Measurements from ENCODE around the gene ELFN2. TPM values are rescaled to one million over a fixed set of nuclear protein-coding genes. Genes with fewer than 3 reads are reported as not detected.

ELFN2 gene
- total RNA-seq, 1 experiment from 2014 or later, result 4.0 TPM

- no peak for TF ChIP-seq CTCF (IDR thresholded peaks at IDR 0.05; ENCODE audit: insufficient read depth in 1 of 2, low read depth in 1 of 2, low read length in 1 of 2, severe bottlenecking in 1 of 2, unreplicated experiment in 1 of 2)
- BruUV-seq (replicated peaks), result no TSS peak
- Histone ChIP-seq H3K27me3 (replicated peaks; ENCODE audit: control insufficient read depth, insufficient read depth, low read length) (no peaks in the 10 kb centered on the region), H3K4me1 (no peaks in the 10 kb centered on the region), H3K36me3 (ENCODE audit: control insufficient read depth, insufficient read depth, low read length) (no peaks in the 10 kb centered on the region), H3K4me3 (ENCODE audit: low read depth, low read length) (no peak overlapping the region), H3K9me3 (peaks cover 8% of the 10 kb centered on the region; the same call in 1 of the 2 replicates)
- H3K4me1 Mint-ChIP-seq (ENCODE audit: low read depth, unreplicated experiment), result peaks cover 6% of the 10 kb centered on the region
- POLR2A ChIA-PET, result interaction anchor here (0.6 to 0.7 kb wide), 2 partner anchors 25 to 1420 kb away, joined by 3 to 8 read pairs; no protein-coding TSS in a partner anchor
- DNase-seq, result no peak
- H3K36me3 Mint-ChIP-seq (ENCODE audit: insufficient read depth, unreplicated experiment), result no peaks in the 10 kb centered on the region
- no peak overlapping the region for H3K27ac Mint-ChIP-seq (ENCODE audit: unreplicated experiment)
- no peak overlapping the region for H3K4me3 Mint-ChIP-seq (ENCODE audit: unreplicated experiment)
- CTCF ChIA-PET, result interaction anchor here (0.8 to 1.5 kb wide), 3 partner anchors 13 to 100 kb away, joined by 3 to 5 read pairs (median 4); no protein-coding TSS in a partner anchor
- H3K27me3 Mint-ChIP-seq (ENCODE audit: insufficient read depth, unreplicated experiment), result no peaks in the 10 kb centered on the region
- intact Hi-C loops (cut with micrococcal nuclease; ENCODE audit: unreplicated experiment), result no loop called here
- peaks cover 26% of the 10 kb centered on the region for H3K9me3 Mint-ChIP-seq (ENCODE audit: unreplicated experiment)
Measured at GRCh38 chr22:37442135-37442534, 14.9 kb upstream of the ELFN2 start.

- ChIA-PET POLR2A (no interaction called here), CTCF (interaction anchor here (1.5 kb wide), 1 partner anchor 16 kb away, joined by 5 read pairs; no protein-coding TSS in a partner anchor)
- Mint-ChIP-seq H3K27ac (ENCODE audit: unreplicated experiment) (no peak overlapping the region), H3K4me1 (ENCODE audit: low read depth, unreplicated experiment) (peaks cover 6% of the 10 kb centered on the region), H3K9me3 (ENCODE audit: unreplicated experiment) (peaks cover 26% of the 10 kb centered on the region), H3K4me3 (ENCODE audit: unreplicated experiment) (no peak overlapping the region), H3K36me3 (ENCODE audit: insufficient read depth, unreplicated experiment) (no peaks in the 10 kb centered on the region), H3K27me3 (ENCODE audit: insufficient read depth, unreplicated experiment) (no peaks in the 10 kb centered on the region)
- Histone ChIP-seq H3K36me3 (ENCODE audit: control insufficient read depth, insufficient read depth, low read length) (no peaks in the 10 kb centered on the region), H3K27me3 (replicated peaks; ENCODE audit: control insufficient read depth, insufficient read depth, low read length) (no peaks in the 10 kb centered on the region), H3K9me3 (peaks cover 8% of the 10 kb centered on the region; the same call in 1 of the 2 replicates), H3K4me1 (no peaks in the 10 kb centered on the region), H3K4me3 (ENCODE audit: low read depth, low read length) (no peak overlapping the region)
- BruUV-seq (replicated peaks), result no TSS peak
- TF ChIP-seq CTCF (IDR thresholded peaks at IDR 0.05; ENCODE audit: insufficient read depth in 1 of 2, low read depth in 1 of 2, low read length in 1 of 2, severe bottlenecking in 1 of 2, unreplicated experiment in 1 of 2), result no peak
- intact Hi-C loops (cut with micrococcal nuclease; ENCODE audit: unreplicated experiment), result no loop called here
- DNase-seq, result no peak
Measured at GRCh38 chr22:37440875-37441274, 13.6 kb upstream of the ELFN2 start.

GRCh38 chr22:37439347-37439746 is 12.1 kb upstream of the ELFN2 start:
- Mint-ChIP-seq H3K36me3 (ENCODE audit: insufficient read depth, unreplicated experiment) (no peaks in the 10 kb centered on the region), H3K4me3 (ENCODE audit: unreplicated experiment) (no peak overlapping the region), H3K27me3 (ENCODE audit: insufficient read depth, unreplicated experiment) (no peaks in the 10 kb centered on the region), H3K9me3 (ENCODE audit: unreplicated experiment) (peaks cover 26% of the 10 kb centered on the region), H3K27ac (ENCODE audit: unreplicated experiment) (no peak overlapping the region), H3K4me1 (ENCODE audit: low read depth, unreplicated experiment) (peaks cover 8% of the 10 kb centered on the region)
- no peak for TF ChIP-seq CTCF (IDR thresholded peaks at IDR 0.05; ENCODE audit: insufficient read depth in 1 of 2, low read depth in 1 of 2, low read length in 1 of 2, severe bottlenecking in 1 of 2, unreplicated experiment in 1 of 2)
- intact Hi-C loops (cut with micrococcal nuclease; ENCODE audit: unreplicated experiment), result no loop called here
- H3K9me3 ChIP-seq, result peaks cover 8% of the 10 kb centered on the region; the same call in 1 of the 2 replicates
- H3K36me3 ChIP-seq (ENCODE audit: control insufficient read depth, insufficient read depth, low read length), result no peaks in the 10 kb centered on the region
- H3K27me3 ChIP-seq (replicated peaks; ENCODE audit: control insufficient read depth, insufficient read depth, low read length), result no peaks in the 10 kb centered on the region
- DNase-seq, result no peak
- no peak overlapping the region for H3K4me3 ChIP-seq (ENCODE audit: low read depth, low read length)
- no peaks in the 10 kb centered on the region for H3K4me1 ChIP-seq
- BruUV-seq (replicated peaks), result no TSS peak
- CTCF ChIA-PET, result no interaction called here
- POLR2A ChIA-PET, result no interaction called here

Measured in Caco-2 (cell line).